Effector CD4-positive, alpha-beta T cell (primary cell): ENCODE measurements around the gene KIF5A.
A peak's percentile ranks its signal among the peaks of the same experiment; 100 is the strongest.
"Not testable (repeated sequence)": the region's sequence is repeated elsewhere in the genome, so short reads cannot be mapped to it uniquely, and the experiment has no call there.

Experiments used
- DNase-seq: peaks from one replicate; pipeline ENCODE4 v3.0.0-alpha.2; 2020

KIF5A gene

GRCh38 chr12:57609781-57610553 lies 60.1 kb downstream of the KIF5A start:
- no peak for DNase-seq

GRCh38 chr12:57610554-57611107 lies 60.8 kb downstream of the KIF5A start:
- DNase-seq = no peak

GRCh38 chr12:57611108-57611826 lies 61.4 kb downstream of the KIF5A start, which contains the start of gene ARHGEF25:
ARHGEF25 (plus strand) TSS chr12:57611435; CDS start chr12:57611895, 460 bp downstream.
- DNase-seq = peak; percentile 24

- DNase-seq = no peak
These were observed 62.2 kb downstream of the KIF5A start for GRCh38 chr12:57611827-57612710.

GRCh38 chr12:57612711-57613426 lies 63.0 kb downstream of the KIF5A start:
- DNase-seq = no peak

- DNase-seq = no peak
These were observed 63.7 kb downstream of the KIF5A start for GRCh38 chr12:57613427-57614109.

- DNase-seq = no peak
These were observed 64.5 kb downstream of the KIF5A start for GRCh38 chr12:57614178-57614947.

- no peak for DNase-seq
These were observed 65.2 kb downstream of the KIF5A start for GRCh38 chr12:57614948-57615500.

- no peak for DNase-seq
These were observed 65.8 kb downstream of the KIF5A start for GRCh38 chr12:57615637-57616036.

GRCh38 chr12:57616383-57617101 lies 66.7 kb downstream of the KIF5A start:
- no peak for DNase-seq

- no peak for DNase-seq
These were observed 68.1 kb downstream of the KIF5A start for GRCh38 chr12:57617942-57618341.

- DNase-seq = not testable (repeated sequence)
These were observed 68.6 kb downstream of the KIF5A start for GRCh38 chr12:57618431-57618830.

- DNase-seq = no peak
These were observed 69.2 kb downstream of the KIF5A start for GRCh38 chr12:57618966-57619433.

GRCh38 chr12:57619434-57620244 lies 69.8 kb downstream of the KIF5A start:
- DNase-seq = no peak

- DNase-seq = no peak
These were observed 70.5 kb downstream of the KIF5A start for GRCh38 chr12:57620245-57620935.

- DNase-seq = no peak
These were observed 71.2 kb downstream of the KIF5A start for GRCh38 chr12:57620936-57621496.

GRCh38 chr12:57621497-57622292 lies 71.9 kb downstream of the KIF5A start:
- DNase-seq = peak; percentile 49
